Activated CD8-positive, alpha-beta memory T cell treated with anti-CD3 and anti-CD28 coated beads, Interleukin-2, amount 10 ng/mL, durations not matched to agents 7 days and 5 days (primary cell): Measurements from ENCODE around the gene DCAF12. TPM values are rescaled to one million over a fixed set of nuclear protein-coding genes. Genes with fewer than 3 reads are reported as not detected.

Source experiments
- ATAC-seq: fragments of 150-1000 bp; cut with Tn5 transposase; one replicate; pipeline ENCODE4 v1.10.0; 2021; ENCODE audit warnings: moderate library complexity
- CTCF ChIA-PET: fragments of 350-600 bp; sonication (Branson Sonifier 250); formaldehyde crosslinking; loops from one replicate; lab custom pipeline; 2021; ENCODE audit warnings: antibody characterized with exemption; lab: Charles Lee
- DNase-seq: peaks from one replicate; pipeline ENCODE4 v3.0.0-alpha.2; 2020
- H3K27ac Mint-ChIP-seq: one replicate; pipeline ENCODE4 v1.8.0; 2021; ENCODE audit warnings: mild to moderate bottlenecking, mixed read lengths
- H3K27me3 Mint-ChIP-seq: one replicate; pipeline ENCODE4 v1.8.0; 2021; ENCODE audit warnings: mixed read lengths
- H3K36me3 Mint-ChIP-seq: one replicate; pipeline ENCODE4 v1.8.0; 2021; ENCODE audit warnings: mild to moderate bottlenecking, mixed read lengths
- H3K4me1 Mint-ChIP-seq: one replicate; pipeline ENCODE4 v1.8.0; 2021; ENCODE audit warnings: mixed read lengths
- H3K4me3 Mint-ChIP-seq: one replicate; pipeline ENCODE4 v1.8.0; 2021; ENCODE audit warnings: mild to moderate bottlenecking, moderate library complexity, mixed read lengths
- H3K9me3 Mint-ChIP-seq: one replicate; pipeline ENCODE4 v1.8.0; 2022; ENCODE audit warnings: low read depth, mixed read lengths
- total RNA-seq, 2 experiments: library from RNA; stranded (reverse); gene quantifications; one replicate each; pipeline ENCODE4 v1.2.3, GENCODE V29; 2021

DCAF12 gene
- total RNA-seq, 2 experiments from 2014 or later, result 48.4 to 58.9 TPM

DNA sequence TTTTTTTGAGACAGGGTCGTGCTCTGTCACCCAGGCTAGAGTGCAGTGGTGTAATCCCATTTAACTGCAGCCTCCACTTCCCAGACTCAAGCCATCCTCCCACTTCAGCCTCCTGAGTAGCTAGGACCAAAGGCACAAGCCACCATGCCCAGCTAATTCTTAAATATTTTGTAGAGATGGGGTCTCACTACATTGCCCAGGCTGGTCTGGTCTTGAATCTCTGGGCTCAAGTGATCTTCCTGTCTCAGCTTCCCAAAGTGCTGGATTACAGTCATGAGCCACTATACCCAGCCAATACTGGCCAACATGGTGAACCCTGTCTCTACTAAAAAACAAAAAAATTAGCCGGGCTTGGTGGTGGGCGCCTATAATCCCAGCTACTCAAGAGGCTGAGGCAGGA, 6.8 kb downstream of the DCAF12 start:
- ATAC-seq, result no peak
- H3K27ac Mint-ChIP-seq, result no peak overlapping the region
- no peaks in the 10 kb centered on the region for H3K9me3 Mint-ChIP-seq
- H3K4me3 Mint-ChIP-seq, result no peak overlapping the region
- CTCF ChIA-PET, result interaction anchor here (0.7 kb wide), 1 partner anchor 13 kb away, joined by 3 read pairs; no protein-coding TSS in a partner anchor
- DNase-seq, result no peak
- H3K27me3 Mint-ChIP-seq, result no peaks in the 10 kb centered on the region
- H3K36me3 Mint-ChIP-seq, result peaks cover 53% of the 10 kb centered on the region
- peaks cover 30% of the 10 kb centered on the region for H3K4me1 Mint-ChIP-seq

DNA sequence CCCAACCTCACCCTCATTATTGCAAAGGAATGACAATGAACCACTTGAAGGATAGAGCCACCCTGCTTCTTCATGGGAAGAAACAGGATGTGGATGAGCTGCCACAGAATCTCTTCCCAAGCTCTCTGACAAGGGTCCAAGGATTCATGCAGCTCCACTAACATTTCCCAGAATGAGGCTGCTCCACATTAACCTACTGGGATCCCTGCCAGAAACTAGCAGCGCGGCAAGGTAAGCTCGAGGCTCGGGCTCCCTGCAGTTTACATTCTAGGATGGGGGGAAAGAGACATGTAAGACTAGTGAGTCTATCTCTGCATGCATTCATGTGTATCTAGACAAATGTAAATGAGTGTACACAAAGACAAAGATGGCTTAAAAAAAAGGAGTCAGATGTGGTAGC, 12.1 kb downstream of the DCAF12 start:
- CTCF ChIA-PET, result interaction anchor here (1.1 to 1.3 kb wide), 2 partner anchors 40 to 139 kb away, joined by 3 to 4 read pairs; no protein-coding TSS in a partner anchor
- no peaks in the 10 kb centered on the region for H3K27me3 Mint-ChIP-seq
- DNase-seq, result no peak
- no peak for ATAC-seq
- peaks cover 7% of the 10 kb centered on the region for H3K4me1 Mint-ChIP-seq
- H3K4me3 Mint-ChIP-seq, result no peak overlapping the region
- peaks cover 48% of the 10 kb centered on the region for H3K36me3 Mint-ChIP-seq
- no peaks in the 10 kb centered on the region for H3K9me3 Mint-ChIP-seq
- H3K27ac Mint-ChIP-seq, result no peak overlapping the region

DNA sequence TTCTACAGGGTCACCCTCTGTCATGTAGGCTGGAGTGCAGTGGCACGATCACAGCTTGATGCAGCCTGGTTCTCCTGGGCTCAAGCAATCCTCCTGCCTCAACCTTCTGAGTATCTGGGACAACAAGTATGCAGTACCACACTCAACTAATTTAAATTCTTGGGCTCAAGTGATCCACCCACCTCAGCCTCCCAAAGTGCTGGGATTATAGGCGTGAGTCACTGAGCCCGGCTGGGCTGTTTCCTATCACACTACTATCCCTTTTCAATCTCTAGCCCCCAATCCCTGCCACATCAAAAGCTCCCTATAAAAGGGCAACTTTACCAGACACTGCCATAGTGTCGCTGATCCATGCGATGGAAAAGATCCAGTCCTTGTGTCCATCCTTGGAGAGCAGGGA, 20.4 kb downstream of the DCAF12 start:
- no peak for ATAC-seq
- H3K4me1 Mint-ChIP-seq, result peaks cover 16% of the 10 kb centered on the region
- H3K36me3 Mint-ChIP-seq, result peaks cover 46% of the 10 kb centered on the region
- no peak for DNase-seq
- CTCF ChIA-PET, result no interaction called here
- no peaks in the 10 kb centered on the region for H3K9me3 Mint-ChIP-seq
- no peak overlapping the region for H3K27ac Mint-ChIP-seq
- no peaks in the 10 kb centered on the region for H3K27me3 Mint-ChIP-seq
- H3K4me3 Mint-ChIP-seq, result no peak overlapping the region

DNA sequence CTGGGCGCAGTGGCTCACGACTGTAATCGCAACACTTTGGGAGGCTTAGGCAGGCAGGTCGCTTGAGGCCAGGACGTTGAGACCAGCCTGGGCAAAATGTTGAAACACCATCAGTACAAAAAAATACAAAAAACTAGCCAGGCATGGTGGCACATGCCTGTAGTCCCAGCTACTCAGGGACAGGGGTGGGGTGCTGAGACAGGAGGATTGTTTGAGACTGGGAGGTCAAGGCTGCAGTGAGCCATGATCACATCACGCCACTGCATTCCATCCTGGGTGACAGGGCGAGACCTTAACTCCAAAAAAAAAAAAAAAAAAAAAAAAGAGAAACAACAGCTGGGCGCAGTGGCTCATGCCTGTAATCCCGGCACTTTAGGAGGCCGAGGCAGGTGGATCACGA, 23.7 kb downstream of the DCAF12 start:
- ATAC-seq (no peak), DNase-seq (no peak)
- Mint-ChIP-seq H3K4me1 (peaks cover 14% of the 10 kb centered on the region), H3K27me3 (no peaks in the 10 kb centered on the region), H3K9me3 (no peaks in the 10 kb centered on the region), H3K4me3 (no peak overlapping the region), H3K36me3 (peaks cover 33% of the 10 kb centered on the region), H3K27ac (no peak overlapping the region)
- CTCF ChIA-PET, result no interaction called here

DNA sequence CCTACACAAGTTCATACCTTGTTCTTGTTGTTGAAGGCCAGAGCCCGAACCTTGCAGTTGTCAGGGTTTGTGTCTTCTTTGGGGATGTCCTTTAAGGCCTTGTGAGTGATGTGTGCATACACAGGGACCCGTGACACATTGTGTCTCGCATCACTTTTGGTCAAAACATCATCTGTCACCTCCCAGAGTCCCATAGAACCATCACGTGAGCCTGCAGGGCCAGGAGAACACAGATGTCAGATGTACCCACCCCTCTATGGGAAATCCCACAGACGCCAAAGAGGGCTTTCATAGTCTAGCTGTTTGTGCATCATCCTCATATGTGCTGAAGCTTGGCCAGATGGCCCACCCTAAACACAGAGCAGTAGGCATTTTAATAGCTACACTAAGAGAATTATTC, 28.2 kb downstream of the DCAF12 start:
- no peak for DNase-seq
- peaks cover 2% of the 10 kb centered on the region for H3K4me1 Mint-ChIP-seq
- no peak overlapping the region for H3K4me3 Mint-ChIP-seq
- no peaks in the 10 kb centered on the region for H3K27me3 Mint-ChIP-seq
- H3K27ac Mint-ChIP-seq, result no peak overlapping the region
- CTCF ChIA-PET, result interaction anchor here (0.5 kb wide), 1 partner anchor 41 kb away, joined by 4 read pairs; no protein-coding TSS in a partner anchor
- no peak for ATAC-seq
- no peaks in the 10 kb centered on the region for H3K9me3 Mint-ChIP-seq
- H3K36me3 Mint-ChIP-seq, result peaks cover 16% of the 10 kb centered on the region

DNA sequence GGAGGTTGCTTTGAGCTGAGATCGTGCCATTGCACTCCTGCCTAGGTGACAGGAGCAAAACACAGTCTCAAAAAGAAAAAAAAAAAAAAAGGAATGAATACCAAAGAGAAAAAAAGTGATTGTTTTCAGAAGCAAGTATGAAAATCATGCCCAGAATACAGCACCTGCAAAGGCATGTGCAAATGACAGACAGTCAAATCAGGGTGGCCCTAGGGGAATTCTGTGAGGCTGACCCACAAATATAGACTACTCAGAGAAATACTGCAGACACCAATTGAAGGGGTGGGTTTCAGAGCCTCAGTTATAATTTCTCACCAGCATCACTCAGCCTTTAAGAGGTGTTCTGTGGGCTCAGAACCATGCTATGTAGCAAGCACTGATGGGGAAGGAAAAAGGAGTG, 28.6 kb downstream of the DCAF12 start:
- H3K27ac Mint-ChIP-seq, result no peak overlapping the region
- H3K36me3 Mint-ChIP-seq, result peaks cover 20% of the 10 kb centered on the region
- DNase-seq (no peak), ATAC-seq (no peak)
- H3K4me3 Mint-ChIP-seq, result no peak overlapping the region
- peaks cover 6% of the 10 kb centered on the region for H3K4me1 Mint-ChIP-seq
- CTCF ChIA-PET, result no interaction called here
- H3K27me3 Mint-ChIP-seq, result no peaks in the 10 kb centered on the region
- no peaks in the 10 kb centered on the region for H3K9me3 Mint-ChIP-seq

DNA sequence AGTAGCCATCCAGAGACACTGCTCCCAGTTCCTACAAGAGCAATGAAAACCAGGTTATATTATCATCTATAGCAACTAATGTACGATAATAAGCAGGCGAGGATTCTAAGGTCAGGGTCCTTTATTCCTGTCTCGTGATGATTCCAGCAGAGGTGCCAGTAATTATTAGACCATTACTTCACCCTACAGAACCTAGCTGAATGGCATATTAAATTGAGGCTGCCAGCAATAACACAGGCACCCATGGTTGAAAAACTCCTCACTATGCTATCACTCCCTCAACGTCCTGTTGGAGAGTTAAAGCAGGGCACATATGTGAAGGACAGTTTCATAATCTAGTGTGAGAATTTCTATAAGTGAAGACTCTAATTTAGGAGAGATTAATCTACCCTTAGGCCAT, 29.7 kb downstream of the DCAF12 start:
- DNase-seq, result no peak
- no peak for ATAC-seq
- Mint-ChIP-seq H3K36me3 (peaks cover 24% of the 10 kb centered on the region), H3K4me1 (peaks cover 16% of the 10 kb centered on the region), H3K27ac (no peak overlapping the region), H3K27me3 (no peaks in the 10 kb centered on the region), H3K9me3 (no peaks in the 10 kb centered on the region), H3K4me3 (no peak overlapping the region)
- CTCF ChIA-PET, result no interaction called here

DNA sequence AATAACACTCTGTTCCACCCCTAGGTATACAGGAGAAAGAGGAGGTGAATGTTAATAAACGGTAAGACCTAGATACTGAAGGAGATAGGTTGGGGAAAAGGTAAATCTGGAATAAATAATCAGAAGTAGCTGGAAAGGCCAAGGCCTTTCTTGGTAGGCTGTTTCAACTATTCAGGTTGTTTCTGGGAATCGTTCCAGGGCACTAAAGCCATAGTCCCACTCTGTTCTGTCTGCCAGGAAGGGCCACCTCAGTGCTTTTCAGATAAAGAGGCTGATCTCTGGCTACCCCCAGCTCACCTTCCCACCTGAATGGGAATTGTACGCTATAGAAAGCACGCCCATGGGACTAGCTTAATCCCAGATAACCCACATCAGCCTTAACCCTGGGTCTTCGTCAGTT, 32.9 kb downstream of the DCAF12 start:
- ATAC-seq (no peak), DNase-seq (no peak)
- Mint-ChIP-seq H3K4me3 (no peak overlapping the region), H3K36me3 (peaks cover 38% of the 10 kb centered on the region), H3K27ac (no peak overlapping the region), H3K9me3 (no peaks in the 10 kb centered on the region), H3K27me3 (no peaks in the 10 kb centered on the region), H3K4me1 (peaks cover 18% of the 10 kb centered on the region)
- CTCF ChIA-PET, result no interaction called here

DNA sequence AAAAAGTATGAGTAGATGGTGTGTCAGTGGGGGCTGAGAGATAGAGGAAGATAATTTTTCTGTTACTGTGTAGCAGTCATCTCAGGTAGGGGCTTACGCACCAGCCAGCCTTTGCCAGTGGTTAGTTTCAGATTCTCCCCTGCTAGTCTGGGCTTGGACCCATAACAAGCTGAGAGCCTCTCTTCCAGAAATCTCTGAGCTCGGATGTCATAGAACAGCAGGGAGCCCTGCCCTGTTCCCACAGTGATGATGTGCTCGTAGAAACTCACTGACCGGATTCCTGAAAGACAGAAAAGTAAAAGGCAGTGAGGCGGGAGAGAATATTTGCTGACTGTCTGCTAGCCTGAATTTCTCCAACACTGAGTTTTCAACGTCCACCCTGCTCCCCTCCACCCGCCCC, 37.2 kb downstream of the DCAF12 start:
- H3K27ac Mint-ChIP-seq, result no peak overlapping the region
- no peaks in the 10 kb centered on the region for H3K9me3 Mint-ChIP-seq
- H3K27me3 Mint-ChIP-seq, result no peaks in the 10 kb centered on the region
- CTCF ChIA-PET, result interaction anchor here (1.7 kb wide), 1 partner anchor 16 kb away, joined by 10 read pairs; no protein-coding TSS in a partner anchor
- H3K4me3 Mint-ChIP-seq, result no peak overlapping the region
- H3K4me1 Mint-ChIP-seq, result peaks cover 18% of the 10 kb centered on the region
- peaks cover 43% of the 10 kb centered on the region for H3K36me3 Mint-ChIP-seq
- no peak for ATAC-seq
- no peak for DNase-seq

DNA sequence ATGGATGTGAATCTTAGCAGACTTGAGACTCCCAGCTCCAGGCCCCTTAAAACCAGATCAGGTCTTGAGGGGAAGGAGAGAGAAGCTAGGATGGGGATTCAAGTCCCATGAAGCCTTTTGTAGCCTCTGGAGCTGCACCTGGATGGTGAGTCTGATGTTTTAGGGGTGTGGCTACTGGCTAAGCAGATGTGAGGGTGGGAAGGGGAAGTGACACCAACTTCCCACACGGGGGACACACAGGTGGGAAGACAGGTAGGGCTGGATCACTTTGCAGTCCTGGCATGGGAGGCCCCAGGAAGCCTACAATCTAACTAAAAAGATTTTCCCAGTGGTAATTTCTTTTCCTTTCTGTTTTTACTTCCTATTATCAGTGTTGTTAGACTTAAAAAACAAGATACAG, 39.1 kb downstream of the DCAF12 start:
- H3K36me3 Mint-ChIP-seq, result peaks cover 34% of the 10 kb centered on the region
- H3K27ac Mint-ChIP-seq, result no peak overlapping the region

DNA sequence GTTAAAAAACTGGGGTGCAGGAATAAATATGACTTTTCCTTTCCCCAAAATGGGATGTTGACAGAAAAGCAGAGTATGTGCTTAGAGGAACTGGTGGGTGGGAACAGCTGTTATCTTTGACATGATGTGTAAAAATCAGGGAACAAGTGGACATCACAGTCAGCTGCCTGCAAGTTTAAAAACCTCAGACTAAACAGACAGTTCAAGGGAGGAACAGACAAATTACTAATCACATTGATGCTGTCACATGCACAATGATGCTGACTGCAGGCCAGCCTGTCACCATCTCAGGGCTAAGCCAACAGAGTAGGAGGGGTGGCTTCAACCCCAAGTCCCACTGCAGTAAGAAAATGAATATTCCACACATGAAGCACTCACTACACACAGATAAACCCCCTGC, 39.6 kb downstream of the DCAF12 start:
- peaks cover 30% of the 10 kb centered on the region for H3K36me3 Mint-ChIP-seq
- H3K9me3 Mint-ChIP-seq, result no peaks in the 10 kb centered on the region
- ATAC-seq, result no peak
- H3K27ac Mint-ChIP-seq, result no peak overlapping the region
- CTCF ChIA-PET, result interaction anchor here (0.6 kb wide), 1 partner anchor 20 kb away, joined by 3 read pairs; no protein-coding TSS in a partner anchor
- peaks cover 4% of the 10 kb centered on the region for H3K4me1 Mint-ChIP-seq
- DNase-seq, result no peak
- H3K27me3 Mint-ChIP-seq, result no peaks in the 10 kb centered on the region
- H3K4me3 Mint-ChIP-seq, result no peak overlapping the region

More for the DNA sequence above, 39.1 kb downstream of the DCAF12 start:
- Mint-ChIP-seq H3K4me1 (peaks cover 9% of the 10 kb centered on the region), H3K4me3 (no peak overlapping the region), H3K9me3 (no peaks in the 10 kb centered on the region), H3K27me3 (no peaks in the 10 kb centered on the region)
- no peak for DNase-seq
- ATAC-seq, result no peak
- CTCF ChIA-PET, result no interaction called here

DNA sequence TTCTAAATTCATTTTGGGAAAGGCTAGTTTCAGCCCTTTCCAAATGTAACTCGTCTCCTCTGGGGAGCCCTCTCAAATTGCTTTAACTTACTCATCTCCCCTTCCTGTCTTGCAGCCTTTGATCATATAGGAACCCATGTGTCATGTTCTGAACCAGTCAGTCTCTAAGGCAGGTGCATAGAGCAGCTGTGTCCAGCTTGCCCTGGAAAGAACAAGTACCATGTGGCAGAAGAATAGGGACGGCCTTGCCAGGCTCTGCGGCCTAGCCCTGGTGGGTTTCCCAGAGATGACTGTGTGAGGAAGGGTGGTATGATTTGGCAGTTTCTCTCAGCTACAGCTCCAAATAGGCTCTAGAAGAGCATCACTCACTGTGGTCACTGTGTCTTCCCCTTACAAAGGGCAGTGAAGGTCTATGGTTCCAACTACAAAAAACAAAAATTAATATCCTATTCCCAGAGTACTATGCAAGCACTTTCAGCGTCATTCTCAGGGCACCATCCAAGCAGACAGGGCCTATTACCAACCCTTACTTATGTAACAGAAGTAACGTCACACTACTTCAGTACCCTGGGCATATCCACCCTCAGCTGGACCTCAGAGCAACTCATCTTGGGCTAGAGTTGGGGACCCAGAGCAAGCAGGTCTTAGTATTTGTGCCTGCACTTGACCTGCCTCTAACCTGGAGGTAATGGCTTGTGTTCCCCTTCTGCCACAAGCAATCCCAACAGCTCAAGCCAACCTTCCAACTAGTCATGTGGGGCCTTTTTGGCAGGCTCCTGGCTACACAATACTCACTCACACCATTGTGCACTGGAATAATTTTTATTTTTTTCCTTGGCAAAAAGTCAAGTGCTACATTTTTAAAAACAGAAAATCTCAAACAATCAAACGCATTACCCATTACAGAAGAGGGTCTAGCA, 40.7 kb downstream of the DCAF12 start:
- ATAC-seq (no peak), DNase-seq (no peak)
- CTCF ChIA-PET, result interaction anchor here (1.2 to 1.6 kb wide), 2 partner anchors 12 to 63 kb away, joined by 3 to 7 read pairs; no protein-coding TSS in a partner anchor
- Mint-ChIP-seq H3K9me3 (no peaks in the 10 kb centered on the region), H3K27ac (no peak overlapping the region), H3K4me1 (no peaks in the 10 kb centered on the region), H3K36me3 (peaks cover 26% of the 10 kb centered on the region), H3K4me3 (no peak overlapping the region), H3K27me3 (no peaks in the 10 kb centered on the region)

DNA sequence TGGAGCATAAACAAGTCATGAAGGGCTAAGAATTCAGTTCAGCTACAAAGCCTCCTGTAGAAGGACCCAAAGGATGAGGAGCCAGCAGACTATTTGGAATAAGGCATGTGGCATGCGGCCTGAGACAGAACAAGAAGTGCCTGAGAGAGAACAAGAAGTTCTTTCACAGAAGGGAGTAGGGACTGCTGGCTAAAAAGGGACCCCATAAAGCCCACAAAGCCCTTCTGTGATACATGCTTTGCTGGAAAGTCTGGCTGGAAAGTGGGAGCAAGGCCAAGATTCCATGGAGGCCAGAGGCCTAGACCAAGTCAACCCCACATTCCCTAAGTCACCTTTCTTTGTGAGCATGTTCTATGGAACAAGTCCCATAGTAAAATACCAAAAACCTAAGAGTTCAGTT, 41.9 kb downstream of the DCAF12 start:
- ATAC-seq (no peak), DNase-seq (no peak)
- no peaks in the 10 kb centered on the region for H3K27me3 Mint-ChIP-seq
- H3K4me3 Mint-ChIP-seq, result no peak overlapping the region
- no peak overlapping the region for H3K27ac Mint-ChIP-seq
- H3K4me1 Mint-ChIP-seq, result no peaks in the 10 kb centered on the region
- H3K9me3 Mint-ChIP-seq, result no peaks in the 10 kb centered on the region
- CTCF ChIA-PET, result interaction anchor here (1.2 to 1.6 kb wide), 2 partner anchors 10 to 64 kb away, joined by 3 to 7 read pairs; no protein-coding TSS in a partner anchor
- H3K36me3 Mint-ChIP-seq, result peaks cover 22% of the 10 kb centered on the region

DNA sequence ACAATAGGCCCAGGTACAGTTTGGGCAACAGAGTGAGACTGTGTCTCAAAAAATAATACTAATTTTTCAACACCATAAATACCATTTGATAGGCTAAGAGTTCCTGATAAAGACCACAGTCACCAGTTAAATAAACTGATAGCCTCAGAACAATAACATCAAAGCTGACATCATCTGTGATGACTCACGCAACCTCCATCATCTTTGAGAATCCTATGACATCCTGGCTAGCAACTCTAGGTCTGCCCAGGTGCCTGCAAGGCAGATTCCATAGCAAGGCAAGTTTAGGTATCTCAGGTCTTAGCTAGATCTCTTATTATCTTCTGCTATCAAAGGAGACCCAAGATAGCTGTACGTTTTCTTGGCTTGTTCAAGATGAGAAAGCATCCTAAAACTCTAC, 47.3 kb downstream of the DCAF12 start:
- Mint-ChIP-seq H3K27ac (no peak overlapping the region), H3K4me3 (no peak overlapping the region), H3K27me3 (no peaks in the 10 kb centered on the region), H3K4me1 (peaks cover 2% of the 10 kb centered on the region), H3K36me3 (no peaks in the 10 kb centered on the region), H3K9me3 (no peaks in the 10 kb centered on the region)
- DNase-seq, result no peak
- CTCF ChIA-PET, result no interaction called here
- no peak for ATAC-seq
